Measurements from ENCODE around the gene ZMYND15.
"Not testable (repeated sequence)": the region's sequence is repeated elsewhere in the genome, so short reads cannot be mapped to it uniquely, and the experiment has no call there.

DNA sequence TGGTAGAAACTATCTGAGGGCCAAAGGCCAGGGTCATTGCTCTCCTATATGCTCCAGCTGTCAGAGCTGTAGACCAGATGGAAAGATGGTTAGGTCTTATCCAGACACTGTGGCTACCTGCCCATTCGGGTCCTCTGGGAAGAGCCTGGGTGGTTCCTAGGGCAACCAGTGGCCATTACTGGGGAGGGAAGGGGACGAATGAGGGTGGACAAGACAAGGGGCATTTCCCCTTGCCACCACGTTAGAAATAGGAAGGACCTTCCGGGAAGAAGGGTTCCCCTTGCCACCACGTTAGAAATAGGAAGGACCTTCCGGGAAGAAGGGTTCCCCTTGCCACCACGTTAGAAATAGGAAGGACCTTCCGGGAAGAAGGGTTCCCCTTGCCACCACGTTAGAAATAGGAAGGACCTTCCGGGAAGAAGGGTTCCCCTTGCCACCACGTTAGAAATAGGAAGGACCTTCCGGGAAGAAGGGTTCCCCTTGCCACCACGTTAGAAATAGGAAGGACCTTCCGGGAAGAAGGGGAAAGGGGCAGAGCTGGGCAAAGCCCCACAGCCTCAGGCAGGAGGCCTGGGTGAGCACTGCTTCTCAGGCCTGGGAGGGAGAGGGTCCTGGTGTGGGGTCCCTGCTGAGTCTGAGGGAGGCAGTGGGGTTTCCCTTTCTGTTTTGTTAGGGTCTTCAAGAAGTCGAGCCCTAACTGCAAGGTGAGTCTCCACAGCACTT lies 25.1 kb upstream of the ZMYND15 start:
- TF ChIP-seq, protein P1, sequence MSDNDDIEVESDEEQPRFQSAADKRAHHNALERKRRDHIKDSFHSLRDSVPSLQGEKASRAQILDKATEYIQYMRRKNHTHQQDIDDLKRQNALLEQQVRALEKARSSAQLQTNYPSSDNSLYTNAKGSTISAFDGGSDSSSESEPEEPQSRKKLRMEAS (IDR thresholded peaks at IDR 0.05; ENCODE audit: insufficient read depth, insufficient read length) = not testable (repeated sequence)
- TF ChIP-seq, protein P2, sequence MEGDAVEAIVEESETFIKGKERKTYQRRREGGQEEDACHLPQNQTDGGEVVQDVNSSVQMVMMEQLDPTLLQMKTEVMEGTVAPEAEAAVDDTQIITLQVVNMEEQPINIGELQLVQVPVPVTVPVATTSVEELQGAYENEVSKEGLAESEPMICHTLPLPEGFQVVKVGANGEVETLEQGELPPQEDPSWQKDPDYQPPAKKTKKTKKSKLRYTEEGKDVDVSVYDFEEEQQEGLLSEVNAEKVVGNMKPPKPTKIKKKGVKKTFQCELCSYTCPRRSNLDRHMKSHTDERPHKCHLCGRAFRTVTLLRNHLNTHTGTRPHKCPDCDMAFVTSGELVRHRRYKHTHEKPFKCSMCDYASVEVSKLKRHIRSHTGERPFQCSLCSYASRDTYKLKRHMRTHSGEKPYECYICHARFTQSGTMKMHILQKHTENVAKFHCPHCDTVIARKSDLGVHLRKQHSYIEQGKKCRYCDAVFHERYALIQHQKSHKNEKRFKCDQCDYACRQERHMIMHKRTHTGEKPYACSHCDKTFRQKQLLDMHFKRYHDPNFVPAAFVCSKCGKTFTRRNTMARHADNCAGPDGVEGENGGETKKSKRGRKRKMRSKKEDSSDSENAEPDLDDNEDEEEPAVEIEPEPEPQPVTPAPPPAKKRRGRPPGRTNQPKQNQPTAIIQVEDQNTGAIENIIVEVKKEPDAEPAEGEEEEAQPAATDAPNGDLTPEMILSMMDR (IDR thresholded peaks at IDR 0.05; ENCODE audit: extremely low read depth in 1 of 2, insufficient read depth in 1 of 2, low read depth in 1 of 2, low read length in 2 of 2) = not testable (repeated sequence)
- not testable (repeated sequence) for TF ChIP-seq JUN (IDR thresholded peaks at IDR 0.05; ENCODE audit: borderline replicate concordance, insufficient read depth, insufficient read length, low read depth); POLR2A (IDR thresholded peaks at IDR 0.05; ENCODE audit: low read depth, low read length); GATA2 (IDR thresholded peaks at IDR 0.05; ENCODE audit: insufficient read depth, insufficient read length, low read depth, low read length); POLR2AphosphoS5 (IDR thresholded peaks at IDR 0.05; ENCODE audit: insufficient read depth, low read depth, low read length); FOS (IDR thresholded peaks at IDR 0.05; ENCODE audit: borderline replicate concordance, insufficient read depth, low read length)
